Skin of body (tissue), 2 donors: ENCODE results near the gene SERGEF. TPM values are rescaled to one million over a fixed set of nuclear protein-coding genes. Genes with fewer than 3 reads are reported as not detected.

Source experiments
- DNase-seq: peaks from one replicate; lab custom pipeline; 2025; lab: John Stamatoyannopoulos, UW
- total RNA-seq: library from RNA; depleted of rRNA; stranded (reverse); fragments of >200 nt; gene quantifications from one replicate; pipeline ENCODE4 v1.2.3, GENCODE V29; 2014

Gene SERGEF
- total RNA-seq, 1 donor from 2014 or later = 14.6 TPM

- no peak for DNase-seq
These were observed 199.3 kb downstream of the SERGEF start for GRCh38 chr11:17813391-17814059.

- no peak for DNase-seq
These were observed 200.0 kb downstream of the SERGEF start for GRCh38 chr11:17812865-17813187.

- no peak for DNase-seq
These were observed 200.6 kb downstream of the SERGEF start for GRCh38 chr11:17812091-17812864.

GRCh38 chr11:17811352-17811751 lies 201.5 kb downstream of the SERGEF start:
- no peak for DNase-seq

- no peak for DNase-seq
These were observed 202.1 kb downstream of the SERGEF start for GRCh38 chr11:17810746-17811145.

GRCh38 chr11:17810041-17810440 lies 202.8 kb downstream of the SERGEF start:
- DNase-seq = no peak

GRCh38 chr11:17807034-17807433 lies 205.8 kb downstream of the SERGEF start:
- no peak for DNase-seq

GRCh38 chr11:17805873-17806272 lies 207.0 kb downstream of the SERGEF start:
- no peak for DNase-seq

GRCh38 chr11:17805043-17805442 lies 207.8 kb downstream of the SERGEF start:
- DNase-seq = no peak

- no peak for DNase-seq
These were observed 209.0 kb downstream of the SERGEF start for GRCh38 chr11:17803754-17804334.

GRCh38 chr11:17802491-17802890 lies 210.4 kb downstream of the SERGEF start:
- no peak for DNase-seq

GRCh38 chr11:17801166-17801565 lies 211.7 kb downstream of the SERGEF start:
- no peak for DNase-seq

- DNase-seq = no peak
These were observed 213.7 kb downstream of the SERGEF start for GRCh38 chr11:17799147-17799546.

- no peak for DNase-seq
These were observed 214.1 kb downstream of the SERGEF start for GRCh38 chr11:17798716-17799115.

- DNase-seq = no peak
These were observed 214.6 kb downstream of the SERGEF start for GRCh38 chr11:17798253-17798652.

- DNase-seq = no peak
These were observed 216.7 kb downstream of the SERGEF start for GRCh38 chr11:17796154-17796553.

- no peak for DNase-seq
These were observed 217.9 kb downstream of the SERGEF start for GRCh38 chr11:17794981-17795380.

- no peak for DNase-seq
These were observed 219.1 kb downstream of the SERGEF start for GRCh38 chr11:17793642-17794170.

- no peak for DNase-seq
These were observed 220.7 kb downstream of the SERGEF start for GRCh38 chr11:17792161-17792560.

GRCh38 chr11:17791144-17791543 lies 221.7 kb downstream of the SERGEF start:
- DNase-seq = no peak

- no peak for DNase-seq
These were observed 222.4 kb downstream of the SERGEF start for GRCh38 chr11:17790453-17790852.

GRCh38 chr11:17788084-17788483 lies 224.8 kb downstream of the SERGEF start:
- DNase-seq = no peak
